Neural progenitor cell (in vitro differentiated cells): ENCODE measurements around the gene HECA. TPM values are rescaled to one million over a fixed set of nuclear protein-coding genes. Genes with fewer than 3 reads are reported as not detected.

Source experiments
- DNase-seq: peaks from one replicate; pipeline ENCODE4 v3.0.0-alpha.2; 2016; ENCODE audit warnings: low spot score
- H2AFZ ChIP-seq: fragments of 200-600 bp; sonication (generic); replicated peaks from 2 replicates; pipeline ENCODE4 v1.6.1; 2016; ENCODE audit warnings: antibody characterized with exemption
- H3F3A ChIP-seq: fragments of 200-600 bp; sonication (generic); 2 replicates; pipeline ENCODE4 v1.6.1; 2016; ENCODE audit warnings: antibody characterized with exemption, low read depth
- H3K27ac ChIP-seq: fragments of 200-600 bp; sonication (generic); 2 replicates; pipeline ENCODE4 v1.5.1; 2016; ENCODE audit warnings: mild to moderate bottlenecking
- H3K27me3 ChIP-seq: fragments of 200-600 bp; sonication (generic); 2 replicates; pipeline ENCODE4 v1.6.1; 2016; ENCODE audit warnings: mild to moderate bottlenecking, moderate library complexity
- H3K36me3 ChIP-seq: fragments of 200-600 bp; sonication (generic); 2 replicates; pipeline ENCODE4 v1.5.1; 2016
- H3K4me1 ChIP-seq: fragments of 200-600 bp; sonication (generic); 2 replicates; pipeline ENCODE4 v1.6.1; 2016; ENCODE audit warnings: mixed run types
- H3K4me2 ChIP-seq: fragments of 200-600 bp; sonication (generic); 2 replicates; pipeline ENCODE4 v1.6.1; 2016
- H3K4me3 ChIP-seq: fragments of 200-600 bp; sonication (generic); 2 replicates; pipeline ENCODE4 v1.5.1; 2016
- H3K79me2 ChIP-seq: fragments of 200-600 bp; sonication (generic); 2 replicates; pipeline ENCODE4 v1.6.1; 2016; ENCODE audit warnings: low read depth
- H3K9ac ChIP-seq: fragments of 200-600 bp; sonication (generic); 2 replicates; pipeline ENCODE4 v1.6.1; 2016
- H3K9me3 ChIP-seq: fragments of 200-600 bp; sonication (generic); 2 replicates; pipeline ENCODE4 v1.5.1; 2016; ENCODE audit warnings: low read depth
- H4K20me1 ChIP-seq: fragments of 200-600 bp; sonication (generic); 2 replicates; pipeline ENCODE4 v1.6.1; 2016; ENCODE audit warnings: low read depth
- H3K27ac Mint-ChIP-seq: 3 replicates; pipeline ENCODE4 v1.8.0; 2021; ENCODE audit warnings: mixed read lengths
- H3K27me3 Mint-ChIP-seq: 2 replicates; pipeline ENCODE4 v1.8.0; 2022; ENCODE audit warnings: low read depth, mild to moderate bottlenecking, inconsistent platforms, moderate library complexity, mixed read lengths; ENCODE audit not compliant: insufficient read depth
- H3K36me3 Mint-ChIP-seq: 3 replicates; pipeline ENCODE4 v1.8.0; 2021; ENCODE audit warnings: mixed read lengths
- H3K4me1 Mint-ChIP-seq: 3 replicates; pipeline ENCODE4 v1.8.0; 2021; ENCODE audit warnings: mixed read lengths
- H3K4me3 Mint-ChIP-seq: 3 replicates; pipeline ENCODE4 v1.8.0; 2021; ENCODE audit warnings: mild to moderate bottlenecking, moderate library complexity, mixed read lengths
- H3K9me3 Mint-ChIP-seq: 3 replicates; pipeline ENCODE4 v1.8.0; 2020; ENCODE audit warnings: mixed read lengths
- EZH2 ChIP-seq: fragments of 200-600 bp; sonication (generic); IDR thresholded peaks from 2 replicates; pipeline ENCODE4 v1.6.1; 2017; ENCODE audit warnings: antibody characterized with exemption, mild to moderate bottlenecking, moderate library complexity
- EZH2phosphoT487 ChIP-seq: fragments of 200-600 bp; sonication (generic); IDR thresholded peaks from 2 replicates; pipeline ENCODE4 v1.6.1; 2017; ENCODE audit warnings: antibody characterized with exemption
- total RNA-seq: library from RNA; depleted of rRNA; stranded (reverse); fragments of >200 nt; gene quantifications from 2 replicates; pipeline ENCODE4 v1.2.3, GENCODE V29; 2015; ENCODE audit warnings: low replicate concordance
- TF ChIP-seq, protein P1 (sequence below): fragments of 200-600 bp; sonication (generic); IDR thresholded peaks from 2 replicates; pipeline ENCODE4 v1.5.1; 2017; ENCODE audit warnings: antibody characterized with exemption, mild to moderate bottlenecking

The HECA gene
- total RNA-seq, 1 donor from 2014 or later: 12.7 TPM

DNA sequence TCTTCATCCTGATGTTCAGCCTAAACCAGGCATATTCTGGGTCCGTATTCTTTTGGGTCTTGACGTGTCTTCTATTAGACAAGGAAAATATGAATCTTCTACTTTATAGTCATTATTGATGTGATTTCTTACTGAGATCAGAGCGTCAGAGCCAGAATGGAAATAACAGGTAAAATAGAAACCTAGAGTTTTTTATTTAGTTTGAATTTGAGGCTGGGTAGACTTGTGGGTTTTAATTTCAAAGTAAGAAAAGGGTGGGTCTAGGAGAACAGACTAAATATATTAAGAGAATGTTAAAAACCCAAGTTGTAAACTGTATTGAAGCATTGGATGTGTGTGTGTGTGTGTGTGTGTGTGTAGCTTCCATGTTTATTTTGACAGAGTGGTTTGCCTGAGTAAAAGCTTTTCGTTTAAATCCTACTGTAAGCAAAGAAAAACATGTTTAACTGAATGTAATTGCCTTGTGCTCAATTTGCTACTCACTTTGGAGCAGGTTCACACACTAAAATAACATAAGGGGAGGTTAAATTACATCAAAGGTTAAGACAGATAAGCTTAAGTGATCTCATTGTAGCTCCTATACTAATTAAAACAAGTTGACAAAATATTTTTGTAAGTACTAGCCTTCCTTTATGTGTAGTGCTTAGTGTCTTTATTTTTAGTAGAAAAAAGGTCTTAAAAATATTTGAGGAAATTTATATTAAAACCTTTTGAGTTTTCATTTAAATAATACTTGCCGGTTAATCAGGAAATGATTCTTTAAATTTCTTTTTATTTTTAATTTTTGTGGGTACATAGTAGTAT is 17.4 kb downstream of the HECA start:
- Histone ChIP-seq H4K20me1 (no peaks in the 10 kb centered on the region), H3K4me1 (peaks cover 48% of the 10 kb centered on the region), H3K27me3 (no peaks in the 10 kb centered on the region), H3K36me3 (no peaks in the 10 kb centered on the region), H3K9me3 (no peaks in the 10 kb centered on the region), H3F3A (peaks cover 25% of the 10 kb centered on the region), H3K9ac (no peak overlapping the region), H3K27ac (no peak overlapping the region), H3K4me2 (peak overlapping the region; percentile 59), H2AFZ (no peak overlapping the region), H3K4me3 (no peak overlapping the region), H3K79me2 (peaks cover 27% of the 10 kb centered on the region)
- no peak for TF ChIP-seq EZH2
- TF ChIP-seq EZH2phosphoT487: no peak
- TF ChIP-seq, protein P1, sequence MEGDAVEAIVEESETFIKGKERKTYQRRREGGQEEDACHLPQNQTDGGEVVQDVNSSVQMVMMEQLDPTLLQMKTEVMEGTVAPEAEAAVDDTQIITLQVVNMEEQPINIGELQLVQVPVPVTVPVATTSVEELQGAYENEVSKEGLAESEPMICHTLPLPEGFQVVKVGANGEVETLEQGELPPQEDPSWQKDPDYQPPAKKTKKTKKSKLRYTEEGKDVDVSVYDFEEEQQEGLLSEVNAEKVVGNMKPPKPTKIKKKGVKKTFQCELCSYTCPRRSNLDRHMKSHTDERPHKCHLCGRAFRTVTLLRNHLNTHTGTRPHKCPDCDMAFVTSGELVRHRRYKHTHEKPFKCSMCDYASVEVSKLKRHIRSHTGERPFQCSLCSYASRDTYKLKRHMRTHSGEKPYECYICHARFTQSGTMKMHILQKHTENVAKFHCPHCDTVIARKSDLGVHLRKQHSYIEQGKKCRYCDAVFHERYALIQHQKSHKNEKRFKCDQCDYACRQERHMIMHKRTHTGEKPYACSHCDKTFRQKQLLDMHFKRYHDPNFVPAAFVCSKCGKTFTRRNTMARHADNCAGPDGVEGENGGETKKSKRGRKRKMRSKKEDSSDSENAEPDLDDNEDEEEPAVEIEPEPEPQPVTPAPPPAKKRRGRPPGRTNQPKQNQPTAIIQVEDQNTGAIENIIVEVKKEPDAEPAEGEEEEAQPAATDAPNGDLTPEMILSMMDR: no peak
- H3K4me1 Mint-ChIP-seq: peaks cover 47% of the 10 kb centered on the region
- H3K9me3 Mint-ChIP-seq: no peaks in the 10 kb centered on the region
- H3K27ac Mint-ChIP-seq: no peak overlapping the region
- peaks cover 5% of the 10 kb centered on the region for H3K36me3 Mint-ChIP-seq
- H3K4me3 Mint-ChIP-seq: no peak overlapping the region
- no peak for DNase-seq
- no peaks in the 10 kb centered on the region for H3K27me3 Mint-ChIP-seq

DNA sequence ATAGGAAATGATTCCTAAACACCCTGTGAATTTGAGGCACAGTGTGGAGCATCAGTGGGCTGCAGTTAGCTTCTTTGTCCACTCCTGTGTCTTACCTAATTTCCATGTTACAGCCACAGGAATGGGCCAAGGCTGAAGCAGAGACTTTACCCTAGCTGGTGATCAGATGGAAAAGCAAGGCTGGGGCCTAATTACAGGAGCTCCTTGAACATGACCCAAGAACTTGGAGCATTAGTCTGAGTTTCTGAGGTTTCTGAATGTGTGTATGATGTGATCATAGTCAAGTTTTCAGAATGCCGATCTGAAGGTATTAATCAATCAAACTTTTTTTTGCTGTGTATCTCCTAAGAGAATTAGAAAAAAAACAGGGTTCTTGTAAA is 18.0 kb downstream of the HECA start:
- H3K36me3 ChIP-seq: no peaks in the 10 kb centered on the region
- no peak overlapping the region for H3K4me3 Mint-ChIP-seq
- no peak overlapping the region for H3K4me3 ChIP-seq
- peaks cover 48% of the 10 kb centered on the region for H3K4me1 ChIP-seq
- H3K36me3 Mint-ChIP-seq: peaks cover 9% of the 10 kb centered on the region
- DNase-seq: no peak
- peaks cover 25% of the 10 kb centered on the region for H3F3A ChIP-seq
- no peak overlapping the region for H3K4me2 ChIP-seq
- H3K9me3 ChIP-seq: no peaks in the 10 kb centered on the region
- H3K4me1 Mint-ChIP-seq: peaks cover 47% of the 10 kb centered on the region
- H2AFZ ChIP-seq: no peak overlapping the region
- H3K27me3 Mint-ChIP-seq: no peaks in the 10 kb centered on the region
- H3K79me2 ChIP-seq: peaks cover 27% of the 10 kb centered on the region
- H3K27me3 ChIP-seq: no peaks in the 10 kb centered on the region
- H4K20me1 ChIP-seq: no peaks in the 10 kb centered on the region
- TF ChIP-seq, protein P1: no peak
- H3K9ac ChIP-seq: no peak overlapping the region
- H3K27ac ChIP-seq: no peak overlapping the region
- no peak overlapping the region for H3K27ac Mint-ChIP-seq
- no peaks in the 10 kb centered on the region for H3K9me3 Mint-ChIP-seq

DNA sequence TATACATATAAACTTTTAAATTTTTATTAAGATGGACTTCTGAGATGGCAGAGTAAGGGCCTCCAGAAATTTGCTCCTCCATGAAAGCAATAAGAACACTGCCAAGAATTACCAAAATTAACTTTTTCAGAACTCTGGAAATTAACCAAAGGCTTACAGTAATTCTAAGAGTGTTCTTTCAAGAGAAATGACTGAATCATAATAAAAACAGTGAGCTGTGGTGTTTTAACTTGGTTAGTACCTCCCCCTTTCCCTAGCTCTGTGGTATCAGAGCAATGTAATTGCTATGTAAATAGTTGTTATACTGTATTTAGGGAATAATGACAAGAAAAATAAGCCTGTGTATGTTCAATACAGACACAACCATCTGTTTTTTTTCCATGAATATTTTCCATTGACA is 19.0 kb downstream of the HECA start:
- no peaks in the 10 kb centered on the region for H3K9me3 ChIP-seq
- H3K4me2 ChIP-seq: no peak overlapping the region
- H3K4me3 Mint-ChIP-seq: no peak overlapping the region
- peaks cover 41% of the 10 kb centered on the region for H3K4me1 ChIP-seq
- H4K20me1 ChIP-seq: no peaks in the 10 kb centered on the region
- H3K27me3 ChIP-seq: no peaks in the 10 kb centered on the region
- H3K4me3 ChIP-seq: no peak overlapping the region
- no peaks in the 10 kb centered on the region for H3K27me3 Mint-ChIP-seq
- H3K36me3 Mint-ChIP-seq: peaks cover 9% of the 10 kb centered on the region
- peaks cover 27% of the 10 kb centered on the region for H3K79me2 ChIP-seq
- TF ChIP-seq EZH2phosphoT487: no peak
- TF ChIP-seq, protein P1: no peak
- no peak for TF ChIP-seq EZH2
- peaks cover 41% of the 10 kb centered on the region for H3K4me1 Mint-ChIP-seq
- no peaks in the 10 kb centered on the region for H3K36me3 ChIP-seq
- H3K27ac Mint-ChIP-seq: no peak overlapping the region
- no peak overlapping the region for H2AFZ ChIP-seq
- H3F3A ChIP-seq: peaks cover 21% of the 10 kb centered on the region
- H3K9ac ChIP-seq: no peak overlapping the region
- no peaks in the 10 kb centered on the region for H3K9me3 Mint-ChIP-seq
- no peak overlapping the region for H3K27ac ChIP-seq
- no peak for DNase-seq
